Neutrophil (primary cell): Measurements from ENCODE around the gene KYAT1.

ENCODE experiments used
- H3K27ac ChIP-seq: fragments of 200-600 bp; sonication (generic); 2 replicates; pipeline ENCODE4 v1.5.1; 2016; ENCODE audit warnings: mild to moderate bottlenecking, moderate library complexity
- H3K27me3 ChIP-seq: fragments of 200-600 bp; sonication (generic); 2 replicates; pipeline ENCODE4 v1.6.0; 2016; ENCODE audit warnings: mild to moderate bottlenecking
- H3K36me3 ChIP-seq: fragments of 200-600 bp; sonication (generic); 2 replicates; pipeline ENCODE4 v1.5.1; 2017
- H3K4me1 ChIP-seq, 2 experiments: fragments of 200-600 bp in 1 of 2; sonication (generic) in 1 of 2; 1 replicate in 1 of 2; 2 replicates in 1 of 2; pipeline versions ENCODE4 v1.5.1 to v1.6.1; 2013 to 2016; ENCODE audit warnings: low read depth in 1 of 2, low read length in 1 of 2, mild to moderate bottlenecking in 1 of 2, moderate library complexity in 1 of 2; ENCODE audit not compliant: control insufficient read depth in 1 of 2, insufficient read depth in 1 of 2
- H3K4me3 ChIP-seq, 2 experiments: fragments of 200-600 bp in 1 of 2; sonication (generic) in 1 of 2; 1 replicate in 1 of 2; 2 replicates in 1 of 2; pipeline ENCODE4 v1.5.1; 2013 to 2016; ENCODE audit warnings: low read depth in 1 of 2, low read length in 1 of 2, mild to moderate bottlenecking in 1 of 2, moderate library complexity in 1 of 2
- H3K9me3 ChIP-seq: fragments of 200-600 bp; sonication (generic); 2 replicates; pipeline ENCODE4 v1.5.1; 2016
- CTCF ChIP-seq: fragments of 200-600 bp; sonication (generic); IDR thresholded peaks from 2 replicates; pipeline ENCODE4 v1.5.1; 2016; ENCODE audit warnings: antibody characterized with exemption

KYAT1 gene

GRCh38 chr9:128828267-128828666 is 53.5 kb downstream of the KYAT1 start:
- no peak for TF ChIP-seq CTCF
- Histone ChIP-seq H3K4me3 (no peak overlapping the region), H3K36me3 (peaks cover 35% of the 10 kb centered on the region), H3K4me1 (peaks cover 12 to 20% of the 10 kb centered on the region in 2 experiments), H3K9me3 (no peaks in the 10 kb centered on the region), H3K27ac (no peak overlapping the region), H3K27me3 (no peaks in the 10 kb centered on the region)

GRCh38 chr9:128825923-128826700 is 55.6 kb downstream of the KYAT1 start:
- TF ChIP-seq CTCF, result no peak
- Histone ChIP-seq H3K27ac (no peak overlapping the region), H3K4me1 (peaks cover 12 to 20% of the 10 kb centered on the region in 2 experiments), H3K36me3 (peaks cover 53% of the 10 kb centered on the region), H3K9me3 (no peaks in the 10 kb centered on the region), H3K27me3 (no peaks in the 10 kb centered on the region), H3K4me3 (no peak overlapping the region)

- no peak overlapping the region for H3K4me3 ChIP-seq
- peaks cover 53% of the 10 kb centered on the region for H3K36me3 ChIP-seq
- H3K27me3 ChIP-seq, result peaks cover 5% of the 10 kb centered on the region
- H3K4me1 ChIP-seq, result peaks cover 8 to 14% of the 10 kb centered on the region in 2 experiments
- no peak for TF ChIP-seq CTCF
- no peak overlapping the region for H3K27ac ChIP-seq
- no peaks in the 10 kb centered on the region for H3K9me3 ChIP-seq
Measured at GRCh38 chr9:128824911-128825310, 56.8 kb downstream of the KYAT1 start.

- Histone ChIP-seq H3K9me3 (no peaks in the 10 kb centered on the region), H3K27ac (no peak overlapping the region), H3K4me3 (no peak overlapping the region), H3K36me3 (peaks cover 53% of the 10 kb centered on the region), H3K27me3 (peaks cover 14% of the 10 kb centered on the region), H3K4me1 (peaks cover 7 to 11% of the 10 kb centered on the region in 2 experiments)
- TF ChIP-seq CTCF, result no peak
Measured at GRCh38 chr9:128823903-128824406, 57.8 kb downstream of the KYAT1 start.

- Histone ChIP-seq H3K4me1 (peaks cover 8% of the 10 kb centered on the region in 2 experiments), H3K27me3 (peaks cover 18% of the 10 kb centered on the region), H3K36me3 (peaks cover 53% of the 10 kb centered on the region), H3K4me3 (no peak overlapping the region), H3K9me3 (no peaks in the 10 kb centered on the region), H3K27ac (no peak overlapping the region)
- no peak for TF ChIP-seq CTCF
Measured at GRCh38 chr9:128823362-128823902, 58.3 kb downstream of the KYAT1 start.
